NCI-H2196 (cell line): ENCODE data around the gene GNB1L.

Experiments
- DNase-seq: peaks from one replicate; lab custom pipeline; 2025; ENCODE audit not compliant: unreplicated experiment; lab: John Stamatoyannopoulos, UW

Gene GNB1L

DNA sequence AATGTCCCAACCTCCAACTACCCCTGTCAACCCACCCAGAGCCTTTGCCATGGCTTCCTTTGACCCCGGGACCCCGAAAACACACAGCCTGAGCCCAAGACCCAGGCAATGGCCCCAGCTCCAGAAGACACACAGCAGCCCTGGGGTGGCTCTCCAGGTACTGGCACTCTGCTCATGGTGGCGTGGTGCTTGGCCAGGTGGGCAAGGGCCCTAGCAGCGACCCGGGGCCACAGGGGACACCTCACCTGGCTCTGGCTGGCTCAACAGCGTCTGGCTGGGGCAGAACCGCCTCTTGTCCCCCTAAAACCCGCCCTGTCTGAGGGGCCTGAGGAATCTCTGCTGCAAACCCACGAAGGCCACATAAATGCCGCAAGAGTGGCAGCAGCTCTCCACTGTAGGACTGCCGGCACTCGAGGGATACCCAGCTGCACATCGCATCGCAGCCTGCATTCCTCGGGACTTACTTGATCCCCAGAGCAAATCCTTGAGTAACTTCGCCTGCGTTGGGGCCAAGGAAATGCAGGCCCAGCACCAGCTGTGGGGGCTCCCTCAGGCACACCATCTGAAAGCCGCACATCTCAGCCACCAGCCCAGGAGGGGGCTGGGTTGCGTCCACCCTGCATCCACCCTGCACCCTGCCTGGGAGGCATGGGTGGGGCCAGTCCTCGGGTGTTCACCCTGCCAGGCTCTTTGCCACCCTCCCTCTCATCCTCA is 23.1 kb upstream of the GNB1L start:
- DNase-seq: no peak

DNA sequence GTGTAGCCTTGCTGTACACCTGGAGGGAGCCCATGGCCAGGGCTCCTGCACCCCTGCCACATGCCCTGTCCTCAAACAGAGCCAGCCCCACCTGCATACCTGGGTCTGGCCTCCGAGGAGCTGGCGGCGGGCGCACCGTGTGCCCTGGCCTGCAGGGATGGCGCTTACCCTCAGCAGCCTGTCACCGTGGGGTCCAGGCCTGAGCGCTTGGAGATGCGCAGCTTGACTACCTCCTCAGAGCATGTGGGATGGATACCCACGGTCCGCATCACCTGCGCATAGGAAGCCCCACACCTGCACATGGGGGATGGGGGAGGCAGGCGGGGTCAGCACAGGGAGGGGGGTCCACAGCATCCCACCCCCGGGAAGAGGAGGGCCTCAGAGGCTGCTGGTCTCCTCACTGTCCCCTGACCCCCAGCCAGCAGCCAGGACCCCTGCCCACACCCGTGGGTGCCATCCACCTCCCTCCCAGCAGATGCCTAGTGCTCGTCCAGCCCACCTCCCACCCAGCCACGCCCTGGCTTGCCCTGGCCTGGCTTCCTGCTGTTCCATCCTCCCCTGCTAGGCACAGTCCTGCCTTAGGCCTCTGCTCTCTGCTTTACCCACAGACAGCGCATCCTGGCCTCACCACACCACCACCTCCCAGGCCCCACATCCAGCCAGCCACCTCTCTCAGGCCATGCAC is 22.4 kb upstream of the GNB1L start:
- no peak for DNase-seq

DNA sequence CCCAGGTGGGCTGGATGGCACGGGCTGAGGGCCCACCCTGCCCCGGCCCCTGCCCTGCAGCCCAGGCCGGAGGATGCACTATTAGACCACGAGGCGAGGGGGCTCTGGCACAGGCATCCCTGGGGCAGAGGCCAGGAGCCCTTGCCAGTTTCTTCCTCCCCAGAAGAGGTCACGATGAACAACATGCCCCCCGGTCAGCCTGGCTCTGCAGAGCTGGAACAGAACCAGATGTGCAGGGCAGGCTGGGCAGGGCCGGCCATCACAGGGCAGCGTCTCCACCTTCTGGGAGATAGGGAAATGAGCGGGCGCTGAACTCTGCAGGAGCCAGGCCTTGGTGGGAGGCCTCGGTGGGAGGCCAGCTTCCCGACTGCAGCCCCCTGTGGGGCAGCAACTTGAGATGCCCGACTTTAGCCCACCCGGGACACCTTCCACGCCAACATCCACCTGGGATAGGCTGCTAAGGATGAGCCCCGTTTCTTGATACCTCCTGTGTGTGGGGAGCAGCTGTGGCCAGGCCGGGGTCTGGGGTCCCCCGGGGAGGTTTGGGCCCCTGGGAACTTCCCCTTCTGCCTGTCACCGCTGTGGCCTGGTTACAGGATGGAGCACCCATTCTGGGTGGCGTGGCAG is 21.8 kb upstream of the GNB1L start:
- DNase-seq: no peak

DNA sequence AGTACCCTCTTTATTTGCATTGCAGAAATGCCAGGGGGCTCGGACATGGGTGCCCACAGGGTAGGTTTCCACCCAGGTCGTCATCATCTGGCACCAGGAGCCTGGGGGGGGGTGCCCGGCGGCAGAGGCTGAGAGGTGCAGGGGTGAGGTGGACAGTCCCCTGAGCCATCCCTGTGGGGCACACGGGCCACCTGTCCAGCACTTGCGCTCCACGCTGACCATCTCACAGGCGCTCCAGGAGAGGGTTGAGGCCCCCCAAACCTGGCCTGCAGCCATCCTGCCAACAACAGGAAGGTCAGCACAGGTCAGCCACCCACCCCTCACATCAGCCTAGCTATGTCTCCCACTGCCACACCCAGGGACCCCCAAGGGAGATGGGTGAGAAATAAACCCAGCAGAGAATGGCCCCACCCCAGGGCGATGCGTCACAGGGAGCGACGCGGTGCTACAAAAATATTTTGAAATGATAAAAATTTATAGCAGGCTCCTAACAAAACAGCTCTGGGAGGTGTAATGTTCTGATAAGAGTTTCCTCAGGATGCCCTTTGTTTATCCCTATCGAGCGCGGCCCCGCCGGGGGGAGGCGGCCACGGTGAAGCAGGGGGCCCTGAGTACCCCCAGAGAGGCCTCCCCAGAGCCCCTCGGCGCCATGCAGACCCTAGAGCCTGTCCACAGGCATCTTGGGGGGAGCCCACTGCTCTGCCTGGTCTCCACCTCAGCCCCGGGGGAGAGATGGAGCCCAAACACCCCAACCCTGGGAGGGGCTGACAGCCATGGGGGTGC is 21.0 kb upstream of the GNB1L start:
- no peak for DNase-seq

DNA sequence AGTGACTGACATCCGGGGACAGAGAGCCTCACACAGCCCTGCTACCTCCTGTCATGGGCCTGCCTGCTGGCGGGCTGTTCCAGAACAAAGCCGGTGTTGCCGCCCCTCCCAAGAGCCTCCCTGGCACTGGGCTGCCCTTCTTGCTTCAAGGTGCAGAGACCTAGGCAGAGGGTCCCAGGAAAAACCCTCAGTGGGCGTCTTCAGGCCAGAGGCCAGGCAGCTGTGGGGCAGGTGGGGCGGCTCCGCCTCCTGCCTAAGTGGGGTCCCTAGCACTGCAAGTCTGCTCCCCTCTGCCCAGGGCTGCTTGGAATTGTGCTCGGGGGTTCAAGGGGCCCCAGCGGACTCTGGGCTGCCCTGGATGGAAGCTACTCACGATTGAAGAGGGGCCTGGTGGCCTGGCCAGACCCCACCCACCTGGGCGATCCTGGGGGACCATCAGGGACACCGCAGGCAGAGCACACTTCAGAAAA is 20.4 kb upstream of the GNB1L start:
- DNase-seq: no peak

DNA sequence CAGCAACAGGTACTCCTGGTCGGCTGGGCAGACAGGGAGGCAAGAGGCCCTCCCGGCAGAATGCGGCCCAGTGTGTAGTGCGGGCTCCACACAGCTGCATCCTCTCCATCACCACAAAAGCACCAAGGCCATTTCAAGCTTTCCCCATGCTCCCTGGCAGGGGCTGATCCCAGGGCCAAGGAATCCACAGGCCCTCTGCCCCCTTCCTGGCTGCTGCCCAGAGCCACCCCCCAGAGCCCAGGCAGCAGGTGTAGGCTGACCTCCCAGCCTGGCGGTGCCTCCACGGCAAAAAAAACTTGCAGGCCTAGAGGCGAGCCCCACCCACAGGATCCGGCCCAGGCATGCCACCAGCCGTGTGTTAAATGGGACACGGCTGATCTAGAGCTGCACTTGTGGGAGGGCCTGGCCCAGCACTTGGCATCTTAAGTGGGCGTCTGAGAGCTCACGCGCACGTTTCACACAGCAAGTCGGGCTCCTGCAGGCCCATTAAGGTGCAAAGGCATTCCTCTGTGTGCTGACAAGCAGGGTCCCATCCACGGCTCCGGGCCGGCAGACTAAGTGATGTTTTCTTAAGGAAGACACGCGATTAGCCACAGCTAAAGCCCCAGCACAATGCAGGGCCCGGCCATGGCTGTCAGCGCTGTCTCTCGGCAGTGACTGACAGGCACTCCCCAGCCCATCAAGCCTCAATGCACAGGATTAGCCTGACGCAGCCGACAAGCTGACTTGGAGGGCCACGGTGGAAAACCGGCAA is 19.8 kb upstream of the GNB1L start:
- peak; percentile 2 for DNase-seq

DNA sequence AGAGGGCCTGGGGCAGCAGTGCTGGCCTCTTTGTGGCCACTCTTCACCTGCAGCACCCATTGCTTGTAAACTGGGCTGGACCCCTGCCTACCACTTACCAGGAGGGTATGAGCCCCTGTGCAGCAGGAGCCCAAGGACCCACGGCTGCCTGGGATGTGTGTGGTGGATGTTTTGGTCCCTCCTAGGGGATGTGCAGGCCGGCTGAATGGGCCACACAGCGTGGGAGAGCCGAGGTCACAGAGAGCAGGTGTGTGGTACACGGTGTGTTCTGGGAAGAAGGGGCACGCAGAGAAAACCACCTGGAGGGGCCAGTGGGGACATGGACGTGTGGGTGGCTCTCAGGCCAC is 19.3 kb upstream of the GNB1L start:
- no peak for DNase-seq

DNA sequence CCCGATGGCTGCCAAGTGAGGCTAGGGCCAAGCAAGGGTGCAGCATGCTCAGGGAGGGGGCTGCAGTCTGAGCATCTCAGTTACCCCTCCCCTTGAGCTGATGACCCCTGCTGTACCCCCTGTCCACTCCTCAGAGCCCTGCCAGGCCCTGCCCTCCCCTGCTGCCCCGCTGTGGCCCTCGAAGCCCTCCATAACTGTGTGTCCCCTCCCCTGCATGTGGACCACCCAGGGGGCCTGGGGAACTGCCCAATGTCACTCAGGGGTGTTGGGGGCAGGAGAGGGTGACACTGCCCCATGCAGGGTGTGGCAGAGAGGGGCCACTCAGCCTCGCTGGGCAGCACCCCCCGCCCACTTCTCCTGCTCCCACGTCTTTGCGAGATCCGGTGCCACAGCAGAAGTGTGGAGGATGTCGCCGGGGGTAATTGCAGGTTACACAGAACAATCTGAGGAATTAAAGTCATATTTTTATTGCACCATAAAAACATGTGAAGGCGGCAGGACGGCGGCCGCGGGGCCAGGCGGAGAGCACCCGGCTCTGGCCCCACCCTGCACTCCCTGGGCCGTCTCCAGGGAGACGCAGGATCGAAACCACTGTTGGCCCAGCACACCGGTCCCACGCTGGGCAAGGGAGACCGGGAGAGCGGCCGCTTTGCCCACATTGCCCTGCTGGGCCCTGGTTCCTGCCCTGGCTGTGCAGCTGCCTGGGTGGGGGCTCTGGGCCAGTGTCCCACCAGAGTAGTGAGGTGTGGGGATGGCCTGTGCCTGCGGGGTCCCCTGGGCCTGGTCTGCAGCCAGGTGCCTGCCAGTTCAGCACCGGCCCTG is 18.7 kb upstream of the GNB1L start:
- DNase-seq: no peak

DNA sequence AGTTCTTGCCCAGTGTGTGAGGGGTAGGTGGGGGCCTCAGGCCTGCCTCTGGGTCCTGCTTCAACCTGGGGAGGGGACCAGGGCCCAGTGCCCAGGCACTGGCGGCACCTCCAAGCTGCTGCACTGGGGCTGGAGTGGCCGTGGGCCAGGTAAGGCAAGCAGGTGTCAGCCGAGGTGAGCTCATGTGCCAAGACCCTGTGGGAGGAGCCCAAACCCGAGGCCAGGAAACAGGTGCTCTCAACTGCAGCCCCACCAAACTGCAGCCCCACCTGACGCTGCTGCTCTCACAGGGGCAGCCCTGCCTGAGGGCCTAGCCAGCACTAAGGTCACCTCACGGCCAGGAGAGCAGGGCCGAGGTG is 18.1 kb upstream of the GNB1L start:
- peak; percentile 46 for DNase-seq

DNA sequence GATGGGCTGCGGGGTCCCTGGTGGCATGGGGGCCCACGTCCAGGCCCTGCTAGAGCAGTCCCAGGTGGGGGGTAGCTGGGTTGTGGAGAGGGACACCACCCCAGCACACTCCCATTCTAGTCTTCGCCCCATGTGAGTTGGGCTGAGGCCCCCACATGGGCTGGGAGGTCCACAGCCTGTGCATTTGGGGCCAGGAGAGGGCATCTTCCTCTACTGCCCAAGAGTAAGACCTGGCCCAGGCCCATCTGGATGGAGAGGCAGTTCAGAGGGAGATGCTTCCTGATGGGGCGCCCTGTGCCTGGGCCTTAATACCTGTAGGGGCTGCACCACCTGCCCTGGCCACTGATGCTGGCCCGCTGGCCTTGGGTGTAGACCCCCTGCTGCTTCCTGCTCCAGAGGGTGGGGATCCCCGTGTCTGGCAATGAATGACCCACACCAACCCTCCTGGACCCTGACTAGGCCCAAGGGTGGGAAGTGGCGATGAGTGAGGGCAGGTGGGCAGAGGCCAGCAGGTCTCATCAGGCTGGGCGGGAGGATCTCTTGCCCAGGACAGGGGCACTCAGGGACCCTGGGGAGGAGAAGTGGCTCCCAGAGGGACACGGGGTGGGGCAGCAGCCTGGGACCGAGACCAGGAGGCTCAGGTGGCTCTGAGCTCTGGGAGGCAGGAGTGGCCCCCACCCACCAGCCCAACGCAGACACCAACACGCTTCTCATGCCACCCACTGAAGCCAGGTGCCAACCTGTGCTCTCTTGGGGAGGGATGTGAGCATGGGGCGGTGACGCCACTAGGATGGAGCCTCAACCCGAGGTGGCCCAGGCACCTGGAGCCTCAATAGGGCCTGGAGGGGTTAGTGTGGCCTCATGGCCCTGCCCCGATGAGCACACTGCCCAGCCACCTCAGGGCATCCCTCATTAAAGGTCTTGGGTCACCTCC is 17.4 kb upstream of the GNB1L start:
- DNase-seq: peak; percentile 23

DNA sequence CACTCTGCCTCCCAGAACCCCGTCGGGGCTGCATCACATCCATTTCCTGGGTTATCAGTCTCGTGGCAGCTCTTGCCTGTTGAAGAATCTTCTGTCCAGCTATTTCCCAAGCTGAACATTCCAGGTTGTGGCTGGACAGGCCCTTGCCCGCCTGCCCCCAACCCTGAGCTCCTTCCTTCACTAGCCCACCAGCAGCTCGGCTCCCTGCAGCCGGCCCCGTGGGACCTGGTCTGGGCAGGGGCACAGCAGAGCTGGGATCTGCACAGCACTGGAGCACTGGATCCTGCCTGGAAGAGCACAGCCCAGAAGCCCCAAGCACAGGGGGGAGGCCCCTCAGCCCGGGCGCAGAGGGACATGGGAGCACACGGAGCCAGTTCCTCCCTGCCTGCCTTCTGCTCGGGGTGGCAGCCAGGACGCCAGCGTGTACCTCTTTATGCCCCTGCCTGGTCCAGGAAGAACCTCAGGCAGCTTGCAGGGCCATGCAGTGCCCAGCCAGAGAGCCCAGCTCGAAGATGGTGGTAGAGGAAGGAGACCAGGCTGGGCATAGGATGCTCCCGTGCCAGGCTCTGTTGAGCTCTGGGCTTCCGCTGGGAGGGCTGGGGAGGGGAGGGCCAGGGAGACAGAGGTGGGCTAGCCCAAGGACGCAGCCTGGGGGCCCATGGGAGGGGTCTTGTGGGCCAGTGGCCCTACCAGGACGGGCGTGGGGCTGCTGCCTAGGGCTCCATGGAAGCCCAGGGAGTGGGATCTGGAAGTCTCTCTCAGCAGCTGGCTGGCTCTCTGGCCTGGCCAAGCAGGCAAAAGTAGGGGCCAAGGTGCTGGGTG is 16.6 kb upstream of the GNB1L start:
- no peak for DNase-seq

DNA sequence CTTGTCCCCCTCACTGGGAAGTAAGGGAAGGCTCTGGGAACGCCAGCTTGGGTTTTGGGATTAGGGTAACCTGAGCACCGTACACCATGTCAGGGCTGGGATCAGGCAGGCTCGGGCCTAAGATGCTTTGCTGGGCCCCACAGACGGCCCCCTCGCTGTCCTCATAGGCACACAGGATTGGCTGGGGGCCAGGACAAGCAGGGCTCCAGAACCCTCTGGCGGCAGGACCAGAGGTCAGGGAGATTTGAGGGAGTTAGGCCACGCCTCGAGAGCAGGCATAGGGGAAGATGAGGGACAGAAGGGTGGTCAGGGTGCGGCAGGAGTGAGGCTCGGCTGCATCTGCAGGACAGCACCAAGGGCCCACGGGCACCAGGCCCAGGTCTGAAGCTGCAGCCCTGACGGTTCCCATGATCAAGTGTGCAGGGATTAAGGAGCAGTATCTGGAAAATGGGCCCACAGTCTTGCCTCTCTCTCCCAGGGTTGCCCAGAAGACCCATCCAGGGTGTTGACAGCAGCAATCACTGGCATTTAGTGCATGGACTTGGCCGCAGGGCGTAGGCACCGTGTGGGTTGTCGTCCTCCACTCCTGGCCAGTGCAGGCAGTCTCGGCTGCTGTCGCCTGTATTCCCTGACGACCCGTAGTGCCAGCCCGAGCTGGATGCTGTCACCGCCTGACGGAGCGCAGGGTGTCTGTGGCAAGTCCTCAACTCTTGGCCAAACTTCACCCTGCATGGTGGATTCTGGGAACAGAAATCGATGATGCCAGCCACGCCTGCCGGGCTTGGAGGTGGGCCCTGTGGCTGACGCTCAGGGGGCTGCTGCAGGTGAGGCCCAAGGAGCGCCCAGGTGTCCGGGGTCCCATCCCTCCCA is 15.7 kb upstream of the GNB1L start:
- DNase-seq: no peak

DNA sequence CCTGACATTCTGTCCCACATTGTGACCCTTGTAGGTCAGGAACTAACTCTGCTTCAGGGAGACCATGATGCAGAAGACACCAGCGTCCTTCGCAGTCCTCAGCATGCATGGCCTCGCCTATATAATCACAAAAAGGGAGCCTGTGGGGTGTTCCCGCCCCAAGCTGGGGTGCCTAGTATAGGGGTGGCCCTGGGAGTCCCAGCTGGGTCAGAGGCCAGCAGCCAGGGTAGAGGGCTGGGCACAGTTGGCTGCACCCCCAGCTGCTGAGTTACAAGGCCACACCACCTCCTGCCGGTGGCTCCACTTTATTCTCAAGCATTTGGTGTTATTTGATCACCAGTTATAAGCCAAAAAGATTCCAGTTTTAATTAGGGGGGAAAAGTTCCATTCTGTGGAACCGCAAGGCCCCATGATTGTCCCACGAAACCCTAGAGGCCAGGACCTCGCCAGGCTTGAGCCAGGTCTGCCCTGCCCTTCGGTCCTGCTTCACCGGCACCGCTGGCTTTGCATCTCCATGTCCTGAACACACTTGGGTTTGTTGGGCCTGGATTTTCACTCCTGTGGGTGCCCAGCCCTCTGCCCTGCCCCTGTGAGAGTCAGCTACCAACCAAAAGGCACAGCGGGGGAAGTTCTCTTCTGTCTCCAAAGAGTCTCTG is 15.0 kb upstream of the GNB1L start:
- no peak for DNase-seq

DNA sequence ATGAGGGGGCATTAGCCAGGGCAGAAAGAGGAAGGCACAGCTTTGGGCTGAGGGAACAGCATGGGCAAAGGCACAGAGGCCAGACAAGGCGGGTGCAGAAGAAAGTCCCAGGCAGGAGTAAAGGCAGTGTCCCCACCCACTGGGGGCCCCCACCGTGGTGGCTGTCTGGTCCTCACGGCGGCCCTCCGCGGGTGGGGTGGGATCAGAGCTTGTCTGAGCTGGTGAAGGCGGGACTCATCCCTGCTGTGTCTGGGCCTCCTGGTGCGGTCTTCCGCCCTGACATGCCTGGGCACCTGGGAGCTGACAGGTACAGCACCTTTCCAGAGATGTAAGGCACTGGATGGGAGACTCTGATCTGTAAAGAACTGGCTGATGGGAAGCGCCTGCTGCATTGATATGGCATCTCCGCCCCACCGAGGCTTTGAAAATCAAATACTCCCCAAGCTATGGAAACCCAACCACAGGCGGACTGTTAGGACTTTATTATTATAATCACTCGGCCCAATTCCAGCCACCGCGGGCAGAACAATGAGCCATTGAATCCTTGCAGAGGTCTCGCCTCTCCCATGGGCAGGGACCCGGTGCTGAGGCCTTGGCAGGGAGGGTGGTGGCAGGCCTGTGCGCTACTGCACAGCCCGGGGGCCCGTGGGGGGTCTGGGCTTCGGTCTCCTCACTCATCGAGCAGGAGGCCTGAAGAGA is 14.2 kb upstream of the GNB1L start:
- DNase-seq: no peak

DNA sequence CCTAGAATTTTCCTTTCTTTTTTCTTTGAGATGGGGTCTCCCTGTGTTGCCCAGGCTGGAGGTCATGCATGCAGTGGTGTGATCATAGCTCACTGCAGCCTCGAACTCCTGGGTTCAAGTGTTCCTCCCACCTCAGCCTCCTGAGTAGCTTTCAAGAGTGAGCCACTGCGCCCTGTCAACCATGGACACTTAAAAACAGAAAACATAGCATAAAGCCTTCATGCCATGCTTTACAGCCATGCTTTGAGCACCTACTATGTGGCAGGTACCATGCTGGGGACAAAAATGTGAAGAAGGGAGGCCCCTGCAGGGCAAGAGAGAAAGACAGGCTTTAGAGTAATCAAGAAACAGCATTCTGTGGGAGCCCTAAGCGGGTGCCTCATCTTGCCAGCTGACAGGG is 13.7 kb upstream of the GNB1L start:
- no peak for DNase-seq

DNA sequence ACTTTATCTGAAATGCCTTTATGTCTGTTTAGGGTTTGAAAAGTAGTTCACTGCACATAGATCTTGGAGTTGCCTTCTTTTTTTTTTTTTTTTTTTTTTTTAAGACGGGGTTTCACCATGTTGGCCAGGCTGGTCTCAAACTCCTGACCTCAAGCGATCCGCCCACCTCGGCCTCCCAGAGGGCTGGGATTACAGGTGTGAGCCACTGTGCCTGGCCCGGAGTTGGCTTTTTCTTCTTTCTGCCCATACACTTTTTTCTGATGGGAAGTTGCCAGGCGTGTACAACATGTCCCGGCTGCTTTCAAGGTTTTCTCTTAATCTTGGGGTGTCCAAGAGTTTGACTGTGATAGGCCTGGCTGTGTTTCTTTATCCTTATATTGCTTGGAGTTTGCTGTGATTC is 12.9 kb upstream of the GNB1L start:
- no peak for DNase-seq
